ENCODE results near the gene NLGN3. TPM values are rescaled to one million over a fixed set of nuclear protein-coding genes. Genes with fewer than 3 reads are reported as not detected.

The NLGN3 gene
- total RNA-seq, 4 donors from 2014 or later = 0.52 to 0.97 (median 0.60) TPM

- Histone ChIP-seq H3K27me3 (no peaks in the 10 kb centered on the region), H3K4me1 (peaks cover 10% of the 10 kb centered on the region), H3K36me3 (peaks cover 41% of the 10 kb centered on the region), H3K4me3 (no peak overlapping the region), H3K27ac (no peak overlapping the region), H3K9me3 (no peaks in the 10 kb centered on the region)
- TF ChIP-seq POLR2A (IDR thresholded peaks at IDR 0.05) (no peak), POLR2AphosphoS5 (IDR thresholded peaks at IDR 0.05) (no peak), EP300 (IDR thresholded peaks at IDR 0.05) (no peak), CTCF (IDR thresholded peaks at IDR 0.05) (no peak)
- DNase-seq (ENCODE audit: low spot score in 2 of 2) = no peak
- 59% methylated on average over 6 of the region's 6 CpGs for WGBS
These were observed 1.1 kb upstream of the NLGN3 start for GRCh38 chrX:71143508-71143907.

- no peak for TF ChIP-seq CTCF (IDR thresholded peaks at IDR 0.05)
- no peak for TF ChIP-seq POLR2AphosphoS5 (IDR thresholded peaks at IDR 0.05)
- TF ChIP-seq EP300 (IDR thresholded peaks at IDR 0.05) = no peak
- no peak for TF ChIP-seq POLR2A (IDR thresholded peaks at IDR 0.05)
- H3K4me1 ChIP-seq = peaks cover 10% of the 10 kb centered on the region
- no peak overlapping the region for H3K27ac ChIP-seq
- peaks cover 2% of the 10 kb centered on the region for H3K36me3 ChIP-seq
- no peak overlapping the region for H3K4me3 ChIP-seq
- no peaks in the 10 kb centered on the region for H3K27me3 ChIP-seq
- 85% methylated on average over 20 of the region's 28 CpGs for WGBS
- no peak for DNase-seq (ENCODE audit: low spot score in 2 of 2)
- no peaks in the 10 kb centered on the region for H3K9me3 ChIP-seq
These were observed 3.0 kb downstream of the NLGN3 start for GRCh38 chrX:71147496-71148277.

- TF ChIP-seq POLR2AphosphoS5 (IDR thresholded peaks at IDR 0.05) = no peak
- no peak for TF ChIP-seq POLR2A (IDR thresholded peaks at IDR 0.05)
- no peak for TF ChIP-seq CTCF (IDR thresholded peaks at IDR 0.05)
- no peak for TF ChIP-seq EP300 (IDR thresholded peaks at IDR 0.05)
- H3K36me3 ChIP-seq = no peaks in the 10 kb centered on the region
- H3K27me3 ChIP-seq = no peaks in the 10 kb centered on the region
- no CpG with 5 or more reads among the region's 8 CpGs for WGBS
- H3K27ac ChIP-seq = no peak overlapping the region
- H3K4me3 ChIP-seq = no peak overlapping the region
- no peak for DNase-seq (ENCODE audit: low spot score in 2 of 2)
- no peaks in the 10 kb centered on the region for H3K9me3 ChIP-seq
- H3K4me1 ChIP-seq = peaks cover 10% of the 10 kb centered on the region
These were observed 3.6 kb downstream of the NLGN3 start for GRCh38 chrX:71148278-71148663.

GRCh38 chrX:71151366-71151765, 6.7 kb downstream of the NLGN3 start:
- Histone ChIP-seq H3K27me3 (no peaks in the 10 kb centered on the region), H3K4me1 (no peaks in the 10 kb centered on the region), H3K9me3 (no peaks in the 10 kb centered on the region), H3K27ac (no peak overlapping the region), H3K36me3 (no peaks in the 10 kb centered on the region), H3K4me3 (no peak overlapping the region)
- WGBS = 76% methylated on average over 7 of the region's 7 CpGs
- no peak for TF ChIP-seq POLR2AphosphoS5 (IDR thresholded peaks at IDR 0.05)
- no peak for TF ChIP-seq CTCF (IDR thresholded peaks at IDR 0.05)
- TF ChIP-seq EP300 (IDR thresholded peaks at IDR 0.05) = no peak
- no peak for TF ChIP-seq POLR2A (IDR thresholded peaks at IDR 0.05)
- no peak for DNase-seq (ENCODE audit: low spot score in 2 of 2)

GRCh38 chrX:71154196-71154595, 9.6 kb downstream of the NLGN3 start:
- Histone ChIP-seq H3K36me3 (no peaks in the 10 kb centered on the region), H3K9me3 (no peaks in the 10 kb centered on the region)
- no peak for DNase-seq (ENCODE audit: low spot score in 2 of 2)

More at GRCh38 chrX:71154196-71154595, 9.6 kb downstream of the NLGN3 start:
- H3K27me3 ChIP-seq = no peaks in the 10 kb centered on the region
- WGBS = 78% methylated on average over 6 of the region's 7 CpGs
- TF ChIP-seq CTCF (IDR thresholded peaks at IDR 0.05) = no peak
- no peak for TF ChIP-seq POLR2AphosphoS5 (IDR thresholded peaks at IDR 0.05)
- TF ChIP-seq POLR2A (IDR thresholded peaks at IDR 0.05) = no peak
- no peak for TF ChIP-seq EP300 (IDR thresholded peaks at IDR 0.05)
- H3K4me3 ChIP-seq = no peak overlapping the region
- H3K4me1 ChIP-seq = no peaks in the 10 kb centered on the region
- no peak overlapping the region for H3K27ac ChIP-seq
